T-cell (primary cell): Measurements from ENCODE around the gene SUSD2. TPM values are rescaled to one million over a fixed set of nuclear protein-coding genes. Genes with fewer than 3 reads are reported as not detected.

Source experiments
- ATAC-seq, 4 experiments: fragments of 200-7000 bp in 3 of 4; fragments of 150-1000 bp in 1 of 4; cut with Tn5 transposase; replicated peaks in 1 of 4; 1 replicate in 3 of 4; 2 replicates in 1 of 4; pipeline ENCODE4 v1.10.0; 2021; ENCODE audit warnings: moderate library complexity in 3 of 4, mild to moderate bottlenecking in 2 of 4, moderate number of reproducible peaks in 1 of 4
- CTCF ChIA-PET, 2 donors: fragments of 300-600 bp; sonication (Branson Sonifier 250); formaldehyde crosslinking; loops; one replicate each; lab custom pipeline; 2022; ENCODE audit warnings: antibody characterized with exemption in 2 of 2; lab: Charles Lee
- POLR2A ChIA-PET, 2 donors: fragments of 300-600 bp; sonication (Branson Sonifier 250); formaldehyde crosslinking; loops; one replicate each; lab custom pipeline; 2022; ENCODE audit warnings: antibody characterized with exemption in 2 of 2; lab: Charles Lee
- DNase-seq, 35 experiments: peaks; one replicate each; pipeline versions ENCODE4 v3.0.0 to v3.0.0-alpha.2; 2013 to 2023
- H3K27ac ChIP-seq: one replicate; pipeline ENCODE4 v1.5.1; 2013; ENCODE audit warnings: low read length
- H3K27me3 ChIP-seq, 2 experiments: replicated peaks in 1 of 2; 1 replicate in 1 of 2; 2 replicates in 1 of 2; pipeline versions ENCODE4 v1.6.1 to v1.7.0; 2013; ENCODE audit warnings: low read length in 1 of 2, mixed read lengths in 1 of 2; ENCODE audit not compliant: control insufficient read depth in 2 of 2, insufficient read depth in 2 of 2; ENCODE audit errors: extremely low read depth in 1 of 2
- H3K36me3 ChIP-seq, 2 donors: 1 replicate in 1 of 2; 2 replicates in 1 of 2; pipeline versions ENCODE4 v1.6.1 to v1.7.0; 2013; ENCODE audit warnings: low read length in 1 of 2; ENCODE audit not compliant: control insufficient read depth in 2 of 2, insufficient read depth in 1 of 2; ENCODE audit errors: extremely low read depth in 1 of 2
- H3K4me1 ChIP-seq, 2 experiments: 1 replicate in 1 of 2; 2 replicates in 1 of 2; pipeline versions ENCODE4 v1.6.1 to v1.7.0; 2013; ENCODE audit warnings: low read length in 2 of 2, mixed read lengths in 1 of 2; ENCODE audit not compliant: insufficient read depth in 2 of 2, control insufficient read depth in 1 of 2; ENCODE audit errors: extremely low read depth in 1 of 2
- H3K4me3 ChIP-seq, 2 donors: 1 replicate in 1 of 2; 2 replicates in 1 of 2; pipeline versions ENCODE4 v1.5.1 to v1.7.0; 2013; ENCODE audit warnings: mild to moderate bottlenecking in 2 of 2, low read length in 1 of 2, moderate library complexity in 1 of 2; ENCODE audit not compliant: control insufficient read depth in 1 of 2; ENCODE audit errors: extremely low read depth in 1 of 2
- H3K9me3 ChIP-seq: 2 replicates; pipeline ENCODE4 v1.7.0; 2013
- H3K27ac Mint-ChIP-seq, 2 donors: one replicate each; pipeline ENCODE4 v1.8.0; 2020 to 2021; ENCODE audit warnings: mild to moderate bottlenecking in 2 of 2, mixed read lengths in 2 of 2
- H3K27me3 Mint-ChIP-seq, 2 donors: one replicate each; pipeline ENCODE4 v1.8.0; 2021 to 2022; ENCODE audit warnings: mixed read lengths in 2 of 2
- H3K36me3 Mint-ChIP-seq: one replicate; pipeline ENCODE4 v1.8.0; 2021; ENCODE audit warnings: mixed read lengths
- H3K4me1 Mint-ChIP-seq, 3 donors: one replicate each; pipeline ENCODE4 v1.8.0; 2020 to 2022; ENCODE audit warnings: mixed read lengths in 3 of 3, mild to moderate bottlenecking in 1 of 3
- H3K4me3 Mint-ChIP-seq, 3 donors: one replicate each; pipeline ENCODE4 v1.8.0; 2020 to 2022; ENCODE audit warnings: mild to moderate bottlenecking in 3 of 3, mixed read lengths in 3 of 3, moderate library complexity in 3 of 3
- H3K9me3 Mint-ChIP-seq, 3 donors: one replicate each; pipeline ENCODE4 v1.8.0; 2020 to 2022; ENCODE audit warnings: mixed read lengths in 3 of 3
- WGBS: methylation state at CpG from one replicate; pipeline ENCODE4 v1.1.5; 2013; ENCODE audit warnings: missing lambda C conversion rate; ENCODE audit not compliant: insufficient coverage; 5-methylcytosine and 5-hydroxymethylcytosine counted together
- total RNA-seq, 35 experiments: library from RNA in 6 of 35; stranded (reverse) in 6 of 35; fragments of 120-200 nt in 1 of 35; gene quantifications; one replicate each; pipeline versions ENCODE4 v1.2.1 to v1.2.4 and lab custom pipeline; 2013 to 2026

SUSD2 gene
- total RNA-seq, 5 donors from 2014 or later (not counting 1 experiment from before 2014, with no cell fraction given) = 1.3 to 2.3 (median 1.6) TPM

DNA sequence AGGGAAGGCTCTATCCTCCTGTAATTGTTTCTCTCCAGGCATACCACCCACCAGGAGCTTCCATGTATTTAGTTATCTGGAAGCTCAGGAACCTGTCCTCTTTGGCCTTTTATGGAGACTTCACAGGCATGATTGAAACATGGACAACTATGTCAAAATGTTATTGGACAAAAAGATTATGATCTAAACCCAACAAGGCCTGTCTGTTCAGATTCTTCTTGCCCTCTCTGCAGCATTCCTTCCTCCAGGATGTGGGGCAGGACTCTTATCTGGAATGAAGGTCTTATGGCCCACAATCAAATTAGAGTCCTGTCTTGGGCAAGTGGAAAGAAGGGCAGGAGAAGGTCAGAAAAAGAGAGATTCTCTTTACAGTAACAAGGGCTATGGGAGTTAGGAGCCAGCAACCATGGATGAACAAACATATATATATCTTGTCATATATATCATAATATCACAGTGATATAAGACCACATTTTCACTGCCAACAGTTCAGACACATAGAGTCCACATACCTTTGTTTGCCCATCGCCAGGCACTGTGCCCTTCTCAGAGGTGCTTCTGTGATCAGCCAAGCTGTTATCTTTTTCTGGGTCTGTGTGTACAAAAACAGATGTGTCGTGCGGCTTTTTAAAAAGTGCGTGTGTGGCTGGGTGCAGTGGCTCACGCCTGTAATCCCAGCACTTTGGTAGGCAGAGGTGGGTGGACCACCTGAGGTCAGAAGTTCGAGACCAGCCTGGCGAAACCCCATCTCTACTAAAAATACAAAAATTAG, 42.5 kb upstream of the SUSD2 start:
- H3K4me1 ChIP-seq = peaks cover 14 to 64% of the 10 kb centered on the region in 2 experiments
- WGBS = no CpG with 5 or more reads among the region's 7 CpGs
- CTCF ChIA-PET = interaction anchor here in 1 of 2 donors (0.6 to 1.0 kb wide), 3 partner anchors 13 to 553 kb away, joined by 3 to 5 read pairs (median 3); no protein-coding TSS in a partner anchor
- no peak for ATAC-seq
- Mint-ChIP-seq H3K27me3 (no peaks in the 10 kb centered on the region), H3K27ac (peak overlapping the region in 1 of 2 donors; percentile 79), H3K36me3 (peaks cover 29% of the 10 kb centered on the region), H3K9me3 (no peaks in the 10 kb centered on the region), H3K4me1 (peaks cover 59 to 65% (median 64%) of the 10 kb centered on the region in 3 donors), H3K4me3 (no peak overlapping the region)
- POLR2A ChIA-PET = interaction anchor here in 1 of 2 donors (0.5 kb wide), 1 partner anchor 245 kb away, joined by 3 read pairs; the partner anchor contains the start of gene MIF
- no peak overlapping the region for H3K27ac ChIP-seq
- H3K27me3 ChIP-seq = no peaks in the 10 kb centered on the region
- no peaks in the 10 kb centered on the region for H3K9me3 ChIP-seq
- DNase-seq = no peak
- peaks cover 9 to 30% of the 10 kb centered on the region in 2 donors for H3K36me3 ChIP-seq
- no peak overlapping the region for H3K4me3 ChIP-seq

DNA sequence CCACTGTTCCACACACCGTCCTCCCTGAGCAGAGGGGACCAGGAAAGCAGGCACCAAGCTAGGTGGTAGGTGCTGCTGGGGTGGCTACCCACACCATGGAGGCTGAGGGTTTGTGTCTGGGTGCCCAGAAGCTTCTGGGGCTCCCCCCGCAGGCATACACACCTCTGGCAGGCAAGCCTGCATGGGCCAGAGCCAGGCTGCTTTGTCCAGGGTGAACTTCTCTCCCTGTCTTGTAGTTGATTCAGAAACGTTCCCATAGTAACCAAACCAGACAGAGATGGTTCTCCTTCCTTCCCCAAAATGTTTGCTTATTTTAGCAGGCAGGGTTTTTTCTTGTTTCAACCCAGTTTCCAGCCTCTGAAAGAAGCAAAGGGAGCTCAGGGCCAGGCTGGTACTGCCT, 40.9 kb upstream of the SUSD2 start:
- Mint-ChIP-seq H3K27me3 (no peaks in the 10 kb centered on the region), H3K9me3 (no peaks in the 10 kb centered on the region), H3K4me3 (peak overlapping the region in 1 of 3 donors; percentile 29), H3K4me1 (peaks cover 64 to 70% (median 69%) of the 10 kb centered on the region in 3 donors), H3K36me3 (peaks cover 23% of the 10 kb centered on the region), H3K27ac (peak overlapping the region; percentile 79 to 86)
- ChIA-PET CTCF (interaction anchor here in 1 of 2 donors (0.9 to 1.3 kb wide), 2 partner anchors 15 to 17 kb away, joined by 3 to 7 read pairs; no protein-coding TSS in a partner anchor), POLR2A (no interaction called here)
- ATAC-seq = no peak
- H3K27ac ChIP-seq = no peak overlapping the region
- no peaks in the 10 kb centered on the region for H3K9me3 ChIP-seq
- H3K4me1 ChIP-seq = peaks cover 23 to 64% of the 10 kb centered on the region in 2 experiments
- no peaks in the 10 kb centered on the region for H3K27me3 ChIP-seq
- 90% methylated on average over 2 of the region's 3 CpGs for WGBS
- no peak for DNase-seq
- H3K36me3 ChIP-seq = peaks cover 9 to 35% of the 10 kb centered on the region in 2 donors
- H3K4me3 ChIP-seq = no peak overlapping the region

DNA sequence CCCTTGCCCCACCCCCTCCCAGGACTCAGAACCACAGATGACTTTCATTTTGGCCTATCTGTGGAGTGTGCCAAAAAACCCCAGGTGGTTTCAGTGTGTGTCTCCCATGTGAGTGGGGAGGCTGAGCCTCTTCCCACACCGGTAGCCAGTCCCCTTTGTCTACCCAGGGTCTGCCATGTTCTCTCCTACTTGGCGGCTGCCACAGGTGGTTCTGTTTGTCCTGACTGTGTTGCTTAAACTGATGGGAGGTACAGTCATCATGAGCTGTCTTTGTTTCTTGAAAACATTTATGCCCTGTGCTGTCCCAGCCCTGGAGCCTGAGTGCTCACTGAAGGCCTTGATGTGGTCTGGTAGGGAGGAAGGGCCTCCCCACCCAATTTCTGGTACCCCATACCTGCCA, 39.7 kb upstream of the SUSD2 start:
- Histone ChIP-seq H3K27me3 (no peaks in the 10 kb centered on the region), H3K36me3 (peaks cover 9 to 31% of the 10 kb centered on the region in 2 donors), H3K9me3 (no peaks in the 10 kb centered on the region), H3K27ac (peak overlapping the region; percentile 34), H3K4me3 (no peak overlapping the region), H3K4me1 (peaks cover 35 to 72% of the 10 kb centered on the region in 2 experiments)
- Mint-ChIP-seq H3K36me3 (peaks cover 18% of the 10 kb centered on the region), H3K27me3 (no peaks in the 10 kb centered on the region), H3K4me3 (peak overlapping the region in 2 of 3 donors; percentile 13 to 61), H3K27ac (peak overlapping the region; percentile 86 to 94), H3K4me1 (peaks cover 71 to 76% (median 73%) of the 10 kb centered on the region in 3 donors), H3K9me3 (no peaks in the 10 kb centered on the region)
- DNase-seq (peak in 4 of 35 experiments; percentile 22 to 54 (median 37)), ATAC-seq (peak; percentile 52 to 72 (median 65))
- ChIA-PET POLR2A (no interaction called here), CTCF (interaction anchor here in 1 of 2 donors (0.7 kb wide), 1 partner anchor 14 kb away, joined by 7 read pairs; no protein-coding TSS in a partner anchor)
- WGBS = 13% methylated on average over 1 of the region's 2 CpGs

DNA sequence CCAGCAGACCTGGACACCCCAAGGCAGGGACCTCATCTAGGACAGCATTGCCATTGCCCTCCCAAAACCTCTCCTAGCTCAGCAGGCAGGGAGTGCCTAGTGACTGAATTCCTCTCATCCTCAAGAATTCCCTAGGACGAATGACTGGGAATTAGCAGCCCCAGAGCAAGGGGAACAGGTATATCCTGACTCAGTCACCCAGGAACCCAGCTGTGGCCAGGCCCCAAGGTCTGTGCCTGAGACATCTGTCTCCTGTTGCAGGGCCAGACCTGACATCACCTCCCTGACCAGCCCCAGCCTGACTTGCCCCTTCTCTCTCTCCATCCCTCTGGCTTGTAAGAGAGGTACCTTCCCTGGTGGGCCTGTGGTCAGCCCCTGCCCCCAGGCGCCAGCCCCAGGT, 39.0 kb upstream of the SUSD2 start:
- Mint-ChIP-seq H3K27ac (peak overlapping the region; percentile 94 to 96), H3K27me3 (no peaks in the 10 kb centered on the region), H3K4me3 (peak overlapping the region in 1 of 3 donors; percentile 61), H3K9me3 (no peaks in the 10 kb centered on the region), H3K4me1 (peaks cover 76 to 79% (median 77%) of the 10 kb centered on the region in 3 donors), H3K36me3 (peaks cover 12% of the 10 kb centered on the region)
- POLR2A ChIA-PET = no interaction called here
- Histone ChIP-seq H3K27me3 (no peaks in the 10 kb centered on the region), H3K4me1 (peaks cover 39 to 77% of the 10 kb centered on the region in 2 experiments), H3K27ac (peak overlapping the region; percentile 34), H3K4me3 (no peak overlapping the region), H3K36me3 (peaks cover 4 to 29% of the 10 kb centered on the region in 2 donors), H3K9me3 (no peaks in the 10 kb centered on the region)
- DNase-seq = no peak
- peak in 1 of 4 experiments; percentile 1 for ATAC-seq
- 100% methylated on average over 2 of the region's 2 CpGs for WGBS
- CTCF ChIA-PET = no interaction called here

DNA sequence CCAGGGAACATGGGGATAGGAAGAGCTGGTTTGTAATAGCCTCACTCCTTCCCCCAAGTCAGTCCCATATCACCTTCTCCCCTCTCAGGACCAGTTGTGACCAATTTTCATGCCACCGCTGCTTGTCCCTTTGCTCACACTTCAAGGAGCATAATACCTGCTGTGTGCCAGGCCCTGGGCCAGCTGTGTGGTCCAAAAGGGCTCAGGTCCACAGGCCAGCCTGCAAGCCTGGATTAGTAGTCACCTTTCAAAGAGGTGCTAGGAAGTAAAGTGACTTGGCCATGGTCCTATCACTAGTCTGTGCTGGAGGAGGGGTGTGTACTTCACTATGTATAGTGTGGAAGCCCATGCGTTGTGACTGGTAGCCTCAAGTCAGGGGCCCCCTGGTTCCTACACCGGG, 38.5 kb upstream of the SUSD2 start:
- WGBS = 100% methylated on average over 1 of the region's 3 CpGs
- Mint-ChIP-seq H3K27me3 (no peaks in the 10 kb centered on the region), H3K4me1 (peaks cover 77 to 85% (median 82%) of the 10 kb centered on the region in 3 donors), H3K4me3 (peak overlapping the region in 1 of 3 donors; percentile 61), H3K36me3 (peaks cover 7% of the 10 kb centered on the region), H3K9me3 (no peaks in the 10 kb centered on the region), H3K27ac (peak overlapping the region; percentile 94 to 96)
- POLR2A ChIA-PET = no interaction called here
- Histone ChIP-seq H3K36me3 (peaks cover 0 to 24% of the 10 kb centered on the region in 2 donors), H3K27ac (no peak overlapping the region), H3K9me3 (no peaks in the 10 kb centered on the region), H3K4me3 (no peak overlapping the region), H3K27me3 (no peaks in the 10 kb centered on the region), H3K4me1 (peaks cover 40 to 83% of the 10 kb centered on the region in 2 experiments)
- ATAC-seq (no peak), DNase-seq (no peak)
- CTCF ChIA-PET = no interaction called here

DNA sequence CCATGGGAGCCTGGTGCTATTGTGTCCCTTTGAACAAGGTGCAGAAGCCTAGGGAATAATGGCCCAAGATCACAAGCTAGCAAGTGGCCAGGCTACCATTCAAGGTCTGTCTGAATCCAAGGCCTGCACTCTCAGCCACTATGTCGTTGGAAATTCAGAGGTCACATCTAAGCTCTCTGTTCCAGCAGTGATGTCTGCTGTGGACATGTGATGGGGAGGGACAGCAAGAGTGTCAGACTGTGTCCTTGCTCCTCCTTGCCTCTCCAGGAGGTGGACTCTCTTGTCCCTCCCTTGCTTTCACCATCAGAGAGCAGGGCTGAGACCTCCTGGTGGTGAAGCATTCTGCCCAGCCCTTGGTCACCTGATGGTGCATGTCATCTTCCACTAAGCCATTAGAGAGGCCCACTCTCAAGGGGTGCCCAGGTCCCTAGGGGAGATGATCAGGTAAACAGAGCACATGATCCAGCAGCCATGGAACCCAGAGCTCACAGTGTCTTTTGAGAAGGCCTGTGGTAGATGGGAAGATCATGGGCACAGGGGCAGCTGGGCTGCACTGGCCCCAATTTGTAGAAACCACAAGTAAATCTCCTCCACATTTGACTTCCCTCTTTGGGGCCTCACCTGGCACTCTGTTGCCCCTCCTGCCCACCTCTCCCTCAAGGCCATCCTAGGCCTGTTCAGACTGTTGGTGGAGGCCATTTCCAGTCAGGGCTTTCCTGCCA, 37.1 kb upstream of the SUSD2 start:
- Histone ChIP-seq H3K36me3 (peaks cover 0 to 19% of the 10 kb centered on the region in 2 donors), H3K4me1 (peaks cover 42 to 96% of the 10 kb centered on the region in 2 experiments), H3K4me3 (no peak overlapping the region), H3K27ac (peak overlapping the region; percentile 73), H3K9me3 (no peaks in the 10 kb centered on the region), H3K27me3 (no peaks in the 10 kb centered on the region)
- peaks cover 7% of the 10 kb centered on the region for H3K36me3 Mint-ChIP-seq
- WGBS = no CpG with 5 or more reads among the region's 1 CpG
- H3K27me3 Mint-ChIP-seq = no peaks in the 10 kb centered on the region
- H3K9me3 Mint-ChIP-seq = no peaks in the 10 kb centered on the region
- H3K4me3 Mint-ChIP-seq = peak overlapping the region in 1 of 3 donors; percentile 72
- peak overlapping the region; percentile 95 to 96 for H3K27ac Mint-ChIP-seq
- POLR2A ChIA-PET = no interaction called here
- H3K4me1 Mint-ChIP-seq = peaks cover 83 to 92% (median 88%) of the 10 kb centered on the region in 3 donors
- CTCF ChIA-PET = interaction anchor here in 1 of 2 donors (0.6 to 0.9 kb wide), 2 partner anchors 10 to 12 kb away, joined by 3 to 9 read pairs; no protein-coding TSS in a partner anchor
- ATAC-seq (no peak), DNase-seq (no peak)
